ENCODE results near the gene NR4A3.
A peak's percentile ranks its signal among the peaks of the same experiment; 100 is the strongest.

Gene NR4A3

GRCh38 chr9:99816392-99816791 is 5.3 kb upstream of the NR4A3 start:
- DNase-seq, result no peak

- peak; percentile 57 for DNase-seq
These were observed 3.2 kb upstream of the NR4A3 start for GRCh38 chr9:99818500-99818899.

DNA sequence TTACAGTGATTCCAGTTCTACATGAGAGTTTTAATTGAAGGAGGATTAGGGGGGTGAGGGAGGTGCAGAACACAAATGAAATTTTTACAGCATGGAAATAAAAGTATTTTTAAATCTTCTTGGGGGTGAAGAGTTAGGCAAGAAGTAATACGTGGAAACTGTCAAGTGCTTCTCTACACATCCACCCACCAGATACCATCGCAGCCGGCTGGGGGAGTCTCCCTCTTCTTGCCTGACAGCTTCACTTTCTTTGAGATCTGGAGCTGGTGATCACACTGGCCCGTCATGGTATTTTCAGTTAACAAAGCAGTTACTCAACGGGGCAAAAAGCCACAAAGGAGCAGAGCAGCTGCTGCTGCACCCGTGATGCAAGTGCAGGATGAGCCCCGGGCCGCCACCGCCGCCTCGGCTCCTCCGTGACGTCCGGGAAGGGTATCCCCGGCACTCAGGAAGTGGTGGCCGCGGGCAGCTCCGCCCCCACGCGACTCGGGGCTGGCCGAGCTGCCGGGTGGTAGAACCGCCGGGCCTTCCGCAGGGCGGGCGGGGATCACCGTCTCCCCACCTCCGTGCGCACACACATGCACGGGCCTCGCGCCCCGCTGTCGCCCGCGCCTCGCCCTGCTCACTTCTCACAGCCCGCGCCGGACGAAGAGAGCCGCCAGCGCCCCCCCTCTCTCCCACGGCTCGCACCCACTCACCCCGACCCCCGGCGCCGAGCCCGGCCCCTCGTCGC is 2.4 kb upstream of the NR4A3 start:
- DNase-seq, result peak; percentile 87

DNA sequence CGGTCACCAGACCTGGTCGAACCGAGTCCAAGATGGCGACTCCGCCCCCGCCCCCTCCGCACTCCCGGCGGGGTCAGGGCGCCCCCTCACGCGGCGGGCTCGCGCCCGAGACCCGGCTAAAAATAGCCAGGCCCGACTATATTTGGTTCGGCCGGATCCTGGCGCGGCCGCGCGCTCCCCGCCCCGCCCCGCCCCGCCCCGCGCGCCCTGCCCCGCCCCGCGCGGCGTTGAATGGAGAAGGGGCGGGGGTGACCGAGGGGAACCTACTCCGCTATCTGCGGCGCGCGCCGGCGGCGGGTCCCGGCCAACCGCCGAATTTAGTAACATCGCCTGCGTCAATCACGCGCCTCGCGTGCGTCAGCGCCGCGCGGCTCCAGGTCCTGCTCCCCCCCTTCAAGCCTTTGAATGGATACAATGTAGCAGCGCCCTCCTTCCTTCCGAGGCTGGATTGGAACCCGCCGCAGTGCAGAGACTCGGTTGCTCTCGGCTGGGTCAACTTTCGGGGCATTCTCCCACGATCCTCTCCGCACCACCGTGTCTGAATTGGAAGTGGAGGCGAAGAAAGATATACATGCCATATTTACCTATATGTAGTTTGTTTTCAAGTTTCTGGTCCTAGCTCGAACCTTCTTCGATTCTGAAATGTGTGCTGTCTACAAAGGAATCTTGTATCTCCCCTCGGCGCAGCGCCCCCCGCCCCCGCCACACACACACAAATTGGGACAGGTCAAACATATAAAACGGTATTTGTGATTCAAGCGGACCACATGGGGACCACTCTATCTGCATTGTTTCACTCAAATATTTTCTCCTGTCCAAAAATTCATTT is 1.6 kb upstream of the NR4A3 start:
- peak; percentile 98 for DNase-seq

GRCh38 chr9:99820685-99821395 is 845 bp upstream of the NR4A3 start:
- DNase-seq, result peak; percentile 79

DNA sequence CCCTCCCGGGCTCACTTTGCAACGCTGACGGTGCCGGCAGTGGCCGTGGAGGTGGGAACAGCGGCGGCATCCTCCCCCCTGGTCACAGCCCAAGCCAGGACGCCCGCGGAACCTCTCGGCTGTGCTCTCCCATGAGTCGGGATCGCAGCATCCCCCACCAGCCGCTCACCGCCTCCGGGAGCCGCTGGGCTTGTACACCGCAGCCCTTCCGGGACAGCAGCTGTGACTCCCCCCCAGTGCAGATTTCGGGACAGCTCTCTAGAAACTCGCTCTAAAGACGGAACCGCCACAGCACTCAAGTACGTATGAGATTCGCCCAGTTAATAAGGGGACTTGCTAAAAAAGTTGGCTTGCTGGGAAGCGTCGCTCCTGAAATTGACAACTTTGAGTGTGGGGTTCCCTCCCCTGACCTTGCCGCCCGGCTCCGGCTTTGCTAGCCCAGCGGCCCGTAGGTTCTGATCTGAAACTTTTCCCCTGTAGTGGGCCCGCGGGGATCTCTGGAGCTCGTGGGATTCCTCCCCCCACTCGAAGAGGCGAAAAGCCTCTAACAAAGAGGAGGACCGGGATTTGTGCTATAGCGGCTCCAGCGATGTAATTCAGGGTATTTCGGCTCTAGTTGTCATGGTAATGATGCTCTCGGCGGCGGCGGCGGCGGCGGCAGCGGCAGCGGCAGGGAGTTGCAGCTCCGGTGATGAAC is 572 bp downstream of the NR4A3 start:
- peak; percentile 59 for DNase-seq

- DNase-seq, result peak; percentile 37
These were observed 1.3 kb downstream of the NR4A3 start for GRCh38 chr9:99822806-99823591.

DNA sequence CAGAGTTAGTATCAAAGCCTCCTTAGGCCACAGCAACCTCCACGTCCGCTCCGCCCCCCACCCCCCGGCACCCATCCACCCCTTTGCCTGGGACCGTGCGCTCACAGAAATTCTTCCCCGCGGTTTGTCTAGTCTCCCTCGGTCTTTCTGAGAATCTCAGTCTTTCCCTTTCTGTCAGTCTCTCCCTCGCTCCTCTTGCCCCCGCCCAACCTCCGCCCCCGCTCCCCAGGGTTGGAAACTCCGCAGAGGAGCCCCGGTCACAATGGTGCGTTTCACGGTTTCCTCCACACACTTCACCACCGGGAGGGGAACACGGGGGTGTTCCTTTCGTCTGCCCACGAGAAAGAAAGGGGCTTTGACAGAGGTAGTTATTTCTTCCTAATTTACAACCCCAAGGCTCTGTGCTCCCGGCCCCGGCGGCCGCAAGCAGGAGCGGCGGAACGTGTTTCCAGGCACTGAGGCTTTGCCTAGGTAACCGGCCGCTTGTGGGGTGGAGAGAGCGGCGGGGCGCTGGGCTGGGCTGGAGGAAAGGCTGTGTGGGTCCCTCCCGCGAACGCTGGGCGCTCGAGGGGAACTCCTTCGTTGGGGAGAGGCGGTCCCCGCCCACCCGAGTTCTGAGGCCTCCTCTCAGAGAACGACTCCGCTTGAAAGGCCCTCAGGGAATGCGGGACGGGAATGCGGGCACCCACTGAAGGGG is 2.1 kb downstream of the NR4A3 start:
- DNase-seq, result peak; percentile 28

GRCh38 chr9:99824378-99825171 is 2.9 kb downstream of the NR4A3 start:
- peak; percentile 39 for DNase-seq

- no peak for DNase-seq
These were observed 3.7 kb downstream of the NR4A3 start for GRCh38 chr9:99825172-99826046.

DNA sequence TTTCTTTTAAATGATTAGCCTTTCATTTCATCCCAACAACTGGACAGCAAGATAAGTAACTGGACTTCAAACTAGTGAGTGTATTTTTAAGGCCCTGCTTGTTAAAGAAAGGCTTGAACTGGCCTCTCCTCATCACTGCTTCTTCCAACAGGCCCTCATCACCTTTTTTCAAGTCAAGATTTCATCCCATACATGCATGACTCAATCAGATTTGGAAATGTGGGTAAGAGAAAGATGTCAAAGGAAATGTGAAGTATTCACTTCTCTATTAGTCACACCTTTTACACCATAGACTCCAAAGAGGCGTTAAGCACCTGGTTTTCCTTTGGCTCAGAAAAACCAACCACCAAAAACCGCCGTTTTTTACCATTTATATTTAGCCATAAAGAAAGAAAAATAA is 4.9 kb downstream of the NR4A3 start:
- DNase-seq, result no peak

DNA sequence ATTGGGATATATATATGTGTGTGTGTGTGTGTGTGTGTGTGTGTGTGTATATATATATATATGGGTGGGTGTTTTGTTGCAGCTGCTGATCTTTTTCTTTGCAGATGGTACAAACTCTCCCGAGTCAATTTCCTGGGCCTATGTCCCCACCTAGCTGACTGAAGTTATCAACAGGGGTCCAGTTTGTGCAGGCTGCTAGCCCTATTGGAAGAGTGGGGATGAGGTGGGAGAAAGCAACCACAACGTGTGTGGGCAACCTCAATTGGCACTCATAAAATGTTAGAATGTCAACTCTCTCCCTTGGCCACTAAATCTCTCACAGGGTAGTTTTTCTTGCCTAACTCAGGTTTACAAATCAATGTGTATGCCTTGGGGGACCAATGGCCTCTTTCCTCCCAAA is 5.6 kb downstream of the NR4A3 start:
- no peak for DNase-seq

DNA sequence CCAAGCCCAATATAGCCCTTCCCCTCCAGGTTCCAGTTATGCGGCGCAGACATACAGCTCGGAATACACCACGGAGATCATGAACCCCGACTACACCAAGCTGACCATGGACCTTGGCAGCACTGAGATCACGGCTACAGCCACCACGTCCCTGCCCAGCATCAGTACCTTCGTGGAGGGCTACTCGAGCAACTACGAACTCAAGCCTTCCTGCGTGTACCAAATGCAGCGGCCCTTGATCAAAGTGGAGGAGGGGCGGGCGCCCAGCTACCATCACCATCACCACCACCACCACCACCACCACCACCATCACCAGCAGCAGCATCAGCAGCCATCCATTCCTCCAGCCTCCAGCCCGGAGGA is 6.3 kb downstream of the NR4A3 start:
- no peak for DNase-seq

- DNase-seq, result no peak
These were observed 6.9 kb downstream of the NR4A3 start for GRCh38 chr9:99828417-99829176.

- DNase-seq, result no peak
These were observed 10.3 kb downstream of the NR4A3 start for GRCh38 chr9:99831857-99832557.

DNA sequence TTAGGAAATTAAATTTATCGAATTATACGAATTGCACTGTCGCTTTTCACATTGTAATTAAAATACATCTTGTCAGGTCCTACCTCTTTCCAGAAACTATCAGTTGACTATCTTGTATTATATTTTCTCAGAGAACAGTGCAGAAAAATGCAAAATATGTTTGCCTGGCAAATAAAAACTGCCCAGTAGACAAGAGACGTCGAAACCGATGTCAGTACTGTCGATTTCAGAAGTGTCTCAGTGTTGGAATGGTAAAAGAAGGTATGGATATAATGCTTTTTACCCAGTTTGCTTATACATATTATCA is 10.8 kb downstream of the NR4A3 start:
- no peak for DNase-seq

DNA sequence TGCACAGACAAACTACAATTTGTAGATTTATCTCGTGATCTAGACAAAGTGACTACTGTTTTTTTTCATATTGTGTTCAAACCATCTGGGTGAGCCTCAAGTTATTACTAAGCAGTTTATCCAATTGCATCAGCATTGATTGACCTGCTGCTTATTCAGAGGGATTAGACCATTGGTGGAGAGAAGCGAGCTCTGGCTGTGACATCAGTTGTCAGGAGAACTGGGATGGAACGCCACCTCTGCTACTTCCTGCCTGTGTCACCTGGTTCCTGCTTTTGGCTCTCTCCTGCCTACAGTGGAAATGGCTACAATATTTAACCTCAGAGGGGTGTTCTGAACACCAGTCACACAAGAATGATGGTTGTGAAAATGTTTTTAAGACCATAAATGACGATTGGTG is 12.1 kb downstream of the NR4A3 start:
- DNase-seq, result peak; percentile 76

GRCh38 chr9:99834474-99834873 is 12.8 kb downstream of the NR4A3 start:
- no peak for DNase-seq

DNA sequence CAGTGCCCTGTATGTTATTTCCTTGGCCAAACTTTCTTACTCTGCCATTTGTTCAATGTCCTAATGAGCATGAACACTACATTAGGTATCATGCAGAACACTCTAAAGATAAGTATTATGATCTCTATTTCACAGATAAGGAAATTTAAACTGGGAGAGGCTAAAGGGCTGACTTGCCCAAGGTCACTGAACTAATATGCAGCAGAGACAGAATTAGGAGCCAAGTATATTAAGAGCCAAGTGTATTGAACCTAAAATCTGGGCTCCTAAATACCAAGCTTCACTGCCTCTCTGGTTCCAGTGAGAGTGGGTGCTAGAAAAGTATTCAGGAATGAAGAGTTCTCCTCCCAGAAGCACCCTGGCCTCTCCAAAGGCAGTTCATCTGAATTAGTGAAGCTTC is 13.5 kb downstream of the NR4A3 start:
- no peak for DNase-seq
